LNCAP (cell line): ENCODE data around the gene MATN4.

Experiments
- TF ChIP-seq, protein P1 (sequence below): fragments of 450-650 bp; IDR thresholded peaks from 2 replicates; pipeline ENCODE4 v1.5.1; 2017; ENCODE audit warnings: mild to moderate bottlenecking

MATN4 gene

DNA sequence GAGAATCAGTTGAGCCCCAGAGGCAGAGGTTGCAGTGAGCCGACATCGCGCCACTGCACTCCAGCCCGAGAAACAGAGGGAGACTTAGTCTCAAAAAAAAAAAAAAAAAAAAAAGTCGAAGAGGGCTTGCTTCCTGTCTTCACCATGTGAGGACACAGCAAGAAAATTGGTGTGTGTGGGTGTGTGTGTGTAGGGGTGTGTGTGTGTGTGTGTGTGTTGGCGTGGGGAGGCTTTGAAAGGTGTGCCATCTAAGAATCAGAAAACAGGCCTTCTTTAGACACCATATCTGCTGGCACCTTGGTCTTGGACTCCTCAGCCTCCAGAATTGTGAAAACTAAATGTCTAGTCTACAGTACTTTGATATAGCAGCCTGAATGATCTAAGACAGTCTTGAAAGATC is 8.3 kb downstream of the MATN4 start:
- TF ChIP-seq, protein P1, sequence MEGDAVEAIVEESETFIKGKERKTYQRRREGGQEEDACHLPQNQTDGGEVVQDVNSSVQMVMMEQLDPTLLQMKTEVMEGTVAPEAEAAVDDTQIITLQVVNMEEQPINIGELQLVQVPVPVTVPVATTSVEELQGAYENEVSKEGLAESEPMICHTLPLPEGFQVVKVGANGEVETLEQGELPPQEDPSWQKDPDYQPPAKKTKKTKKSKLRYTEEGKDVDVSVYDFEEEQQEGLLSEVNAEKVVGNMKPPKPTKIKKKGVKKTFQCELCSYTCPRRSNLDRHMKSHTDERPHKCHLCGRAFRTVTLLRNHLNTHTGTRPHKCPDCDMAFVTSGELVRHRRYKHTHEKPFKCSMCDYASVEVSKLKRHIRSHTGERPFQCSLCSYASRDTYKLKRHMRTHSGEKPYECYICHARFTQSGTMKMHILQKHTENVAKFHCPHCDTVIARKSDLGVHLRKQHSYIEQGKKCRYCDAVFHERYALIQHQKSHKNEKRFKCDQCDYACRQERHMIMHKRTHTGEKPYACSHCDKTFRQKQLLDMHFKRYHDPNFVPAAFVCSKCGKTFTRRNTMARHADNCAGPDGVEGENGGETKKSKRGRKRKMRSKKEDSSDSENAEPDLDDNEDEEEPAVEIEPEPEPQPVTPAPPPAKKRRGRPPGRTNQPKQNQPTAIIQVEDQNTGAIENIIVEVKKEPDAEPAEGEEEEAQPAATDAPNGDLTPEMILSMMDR, result no peak

DNA sequence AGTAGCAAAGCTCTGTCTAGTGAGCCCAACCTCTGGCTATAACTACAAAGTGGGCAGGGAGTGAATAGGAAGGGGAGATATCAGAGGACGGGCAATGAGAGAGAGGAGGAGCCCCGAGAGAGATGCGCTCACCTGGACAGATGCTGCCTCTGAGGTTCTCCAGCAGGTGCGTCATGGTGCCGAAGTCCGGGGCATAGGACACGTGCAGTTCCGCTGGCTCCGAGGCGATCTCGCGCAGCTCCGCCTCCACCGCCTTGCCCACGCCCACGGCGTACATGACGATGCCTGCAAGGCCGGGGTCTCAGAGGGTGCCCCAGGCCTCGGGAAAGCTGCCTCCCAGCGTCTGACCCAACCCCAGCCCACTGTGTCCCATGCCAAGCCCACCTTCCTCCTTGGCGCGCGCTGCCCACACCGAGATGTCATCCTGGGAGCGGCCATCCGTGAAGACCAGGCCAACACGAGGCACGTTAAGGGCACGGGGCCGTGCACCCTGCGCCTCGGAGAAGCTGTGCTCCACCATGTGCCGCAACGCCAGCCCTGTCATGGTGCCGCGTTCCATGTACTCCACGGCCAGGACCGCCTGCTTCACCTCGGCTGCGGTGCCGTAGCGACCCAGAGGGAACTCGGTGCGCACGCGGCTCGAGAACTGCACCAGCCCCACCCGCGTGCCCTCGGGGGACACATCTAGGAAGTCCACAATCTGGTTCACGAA is 10.2 kb downstream of the MATN4 start:
- TF ChIP-seq, protein P1, result no peak

DNA sequence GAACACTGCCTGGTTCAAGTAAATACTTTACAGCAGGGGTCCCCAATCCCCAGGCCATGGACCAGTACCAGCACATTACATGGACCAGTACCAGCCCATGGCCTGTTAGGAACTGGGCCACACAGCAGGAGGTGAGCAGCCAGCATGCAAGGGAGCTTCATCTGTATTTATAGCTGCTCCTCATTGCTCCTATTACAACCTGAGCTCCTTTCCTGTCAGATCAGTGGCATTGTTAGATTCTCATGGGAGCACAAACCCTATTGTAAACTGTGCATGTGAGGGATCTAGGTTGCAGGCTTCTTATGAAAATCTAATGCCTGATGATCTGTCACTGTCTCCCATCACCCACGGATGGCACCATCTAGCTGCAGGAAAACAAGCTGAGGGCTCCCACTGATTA is 13.4 kb downstream of the MATN4 start:
- TF ChIP-seq, protein P1, result no peak

DNA sequence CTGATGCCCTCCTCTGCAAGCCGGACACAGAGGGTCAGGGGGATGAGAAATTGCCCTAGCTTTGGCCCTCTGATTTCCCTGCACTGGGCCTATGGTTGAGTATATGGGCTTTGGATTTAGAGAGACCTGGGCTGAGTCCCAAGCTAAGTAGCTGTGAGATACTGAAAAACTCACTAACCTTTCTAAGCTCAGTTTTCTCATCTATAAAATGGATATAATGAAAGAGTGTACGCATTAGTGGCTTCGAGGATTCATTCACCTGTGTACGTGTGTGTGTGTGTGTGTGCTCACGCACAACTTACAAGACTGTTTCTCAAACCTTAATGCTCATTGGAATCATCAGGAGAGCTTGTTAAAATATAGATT is 14.1 kb downstream of the MATN4 start:
- TF ChIP-seq, protein P1, result no peak; the same call in none of the 2 replicates

DNA sequence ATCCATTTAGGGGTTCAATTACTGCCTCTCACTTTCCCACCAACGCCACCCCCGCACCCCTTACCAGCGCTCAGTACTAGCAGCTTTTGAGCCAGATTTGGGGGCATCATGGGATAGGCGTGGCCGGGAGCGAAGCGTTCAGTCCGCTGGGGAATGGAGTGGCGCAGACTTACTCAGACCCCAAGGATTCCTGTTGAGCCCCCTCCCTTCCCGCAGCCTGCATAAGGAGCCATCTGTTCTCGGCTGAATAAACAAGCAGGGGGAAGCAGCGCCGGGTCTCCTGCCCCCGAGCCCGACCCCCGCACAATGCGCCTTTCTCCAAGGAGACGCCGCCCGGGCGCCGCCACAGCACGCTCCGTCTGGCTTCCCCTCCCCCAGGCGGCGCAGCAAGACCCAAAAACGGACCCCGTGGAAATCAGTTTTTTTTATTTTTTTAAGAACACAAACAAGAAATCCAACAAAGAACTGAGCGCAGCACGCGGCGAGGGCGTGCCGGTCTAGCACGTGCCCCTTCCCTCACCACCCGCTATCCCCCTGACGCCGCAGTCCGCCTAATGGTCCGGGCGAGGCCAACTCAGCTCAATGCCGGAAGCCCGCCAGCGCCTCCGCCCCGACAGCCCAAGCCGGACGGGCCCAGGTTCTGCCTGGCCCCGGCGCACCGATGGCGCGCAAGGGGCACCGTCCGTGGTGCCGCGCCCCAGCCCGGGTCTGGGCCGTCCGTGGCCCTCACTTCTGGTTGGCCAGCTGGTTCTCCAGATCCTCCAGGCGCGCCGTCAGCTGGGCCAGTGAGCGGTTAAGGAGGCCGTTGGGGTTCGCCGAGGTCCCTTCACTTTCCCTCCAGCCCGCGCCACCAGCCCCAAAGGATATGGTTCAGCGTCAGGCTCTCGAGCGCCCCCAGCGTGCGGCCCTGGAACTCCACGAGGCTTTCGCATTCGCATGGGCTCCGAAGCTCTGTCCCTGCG is 14.8 kb downstream of the MATN4 start:
- TF ChIP-seq, protein P1, result peak; percentile 95

DNA sequence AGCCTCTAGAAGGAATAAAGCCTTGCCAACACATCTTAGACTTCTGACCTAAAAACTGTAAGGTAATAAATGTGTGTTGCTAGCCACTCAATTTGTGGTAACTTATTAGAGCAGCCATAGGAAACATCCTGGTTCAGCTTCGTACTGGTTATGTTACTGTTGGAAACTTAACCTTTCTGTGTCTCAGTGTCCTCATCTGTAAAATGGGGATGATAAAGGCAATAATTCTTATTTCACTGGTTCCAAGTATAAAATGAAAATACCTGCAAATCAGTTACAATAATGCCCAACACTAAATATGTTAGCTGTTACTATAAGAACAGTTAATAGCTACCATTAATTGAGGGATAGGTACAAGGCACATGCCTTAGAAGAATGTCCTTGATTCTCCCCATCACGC is 15.8 kb downstream of the MATN4 start:
- TF ChIP-seq, protein P1, result no peak

DNA sequence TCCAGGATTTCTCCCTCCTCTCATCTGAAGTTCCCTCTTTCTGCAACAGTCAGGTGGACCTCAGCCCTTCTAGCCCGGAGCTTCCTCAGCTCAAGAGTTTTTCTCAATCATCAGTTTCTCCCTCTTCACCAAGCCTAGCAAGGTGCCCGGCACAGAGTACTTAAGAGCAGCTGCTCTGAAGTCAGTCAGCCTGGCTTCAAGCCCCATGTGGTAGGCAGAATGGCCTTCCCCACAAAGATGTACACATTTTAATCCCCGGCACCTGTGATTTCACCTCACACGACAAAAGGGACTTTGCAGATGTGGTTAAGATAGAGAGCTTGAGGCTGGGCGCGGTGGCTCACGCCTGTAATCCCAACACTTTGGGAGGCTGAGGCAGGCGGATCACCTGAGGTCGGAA is 16.6 kb downstream of the MATN4 start:
- TF ChIP-seq, protein P1, result no peak
